HG02588 (cell line): ENCODE results near the gene FAM156A.
"Not testable (repeated sequence)": the region's sequence is repeated elsewhere in the genome, so short reads cannot be mapped to it uniquely, and the experiment has no call there.

ENCODE experiments used
- ATAC-seq: cut with Tn5 transposase; IDR thresholded peaks from one replicate; pipeline ENCODE4 v1.9.1; 2021; ENCODE audit warnings: mild to moderate bottlenecking, moderate library complexity; ENCODE audit not compliant: unreplicated experiment

Gene FAM156A

GRCh38 chrX:52907137-52907536 lies 51.2 kb downstream of the FAM156A start:
- ATAC-seq: not testable (repeated sequence)

DNA sequence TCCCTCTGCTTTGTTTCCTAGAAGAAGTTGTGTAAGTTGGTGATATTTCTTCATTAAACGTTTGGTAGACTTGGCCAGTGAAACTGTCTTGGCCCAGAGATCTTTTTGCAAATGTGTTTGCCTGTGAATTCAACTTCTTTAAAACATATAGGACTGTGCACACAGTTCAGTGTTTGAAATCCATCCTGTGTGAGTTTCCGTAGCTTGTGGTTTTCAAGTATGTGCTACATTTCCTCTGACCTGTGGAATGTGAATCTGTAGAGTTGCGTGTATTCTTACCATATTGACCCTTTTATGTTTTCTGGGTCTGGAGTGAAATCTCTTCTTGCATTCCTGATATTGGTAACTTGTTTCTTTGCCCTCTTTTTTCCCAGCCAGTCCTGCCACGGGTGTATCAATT lies 52.2 kb downstream of the FAM156A start:
- ATAC-seq: not testable (repeated sequence)

- not testable (repeated sequence) for ATAC-seq
Observed at GRCh38 chrX:52905531-52905930, 52.8 kb downstream of the FAM156A start.
